K562 (cell line): ENCODE results near the gene ARMC9.

Experiments used
- CTCF ChIP-seq, 3 experiments: IDR thresholded peaks in 2 of 3; conservative IDR thresholded peaks in 1 of 3; 2 replicates each; pipeline ENCODE4 v1.5.1; 2011 to 2012; ENCODE audit warnings: low read length in 3 of 3, mild to moderate bottlenecking in 3 of 3, control low read depth in 2 of 3, improper control_type of control experiment in 1 of 3, inconsistent platforms in 1 of 3, low read depth in 1 of 3, mixed read lengths in 1 of 3, moderate library complexity in 1 of 3; ENCODE audit not compliant: insufficient read depth in 2 of 3
- KDM2B ChIP-seq: fragments of 250-450 bp; sonication (Bioruptor Pico); IDR thresholded peaks from 2 replicates; pipeline ENCODE4 v1.8.0; 2021; ENCODE audit warnings: mild to moderate bottlenecking, moderate library complexity
- TCF3 ChIP-seq: sonication (generic); formaldehyde crosslinking; IDR thresholded peaks from 2 replicates; pipeline ENCODE4 v1.4.0; 2020; ENCODE audit warnings: mild to moderate bottlenecking, missing genetic modification reagents
- TF ChIP-seq, protein P1 (sequence below): sonication (generic); formaldehyde crosslinking; IDR thresholded peaks from 2 replicates; pipeline ENCODE4 v1.8.0; 2022; ENCODE audit warnings: missing genetic modification reagents, mild to moderate bottlenecking, moderate library complexity, borderline replicate concordance

DNA sequence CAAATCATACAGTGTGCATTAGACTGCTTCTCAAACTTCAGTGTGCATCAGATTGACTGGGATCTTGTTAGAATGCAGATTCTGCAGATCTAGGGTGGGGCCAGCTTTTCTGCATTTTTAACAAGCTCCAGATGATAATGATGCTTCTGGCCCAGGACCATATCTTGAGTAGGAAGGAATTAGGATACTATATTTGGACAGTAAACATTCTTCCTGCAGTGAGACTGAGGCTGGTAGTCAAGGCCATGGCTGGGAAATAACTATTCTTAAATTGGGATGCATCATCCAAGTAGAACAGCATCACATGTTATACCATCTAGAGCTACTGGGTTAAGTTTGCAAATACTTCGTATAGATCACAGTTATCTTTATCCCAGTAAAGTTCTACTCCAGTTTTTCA, 28.4 kb upstream of the ARMC9 start:
- no peak for TF ChIP-seq CTCF (IDR thresholded peaks at IDR 0.05 in 2 of 3, conservative IDR thresholded peaks at IDR 0.05 in 1 of 3; ENCODE audit: insufficient read depth in 2 of 3, low read depth in 1 of 3, low read length in 3 of 3)
- TF ChIP-seq, protein P1, sequence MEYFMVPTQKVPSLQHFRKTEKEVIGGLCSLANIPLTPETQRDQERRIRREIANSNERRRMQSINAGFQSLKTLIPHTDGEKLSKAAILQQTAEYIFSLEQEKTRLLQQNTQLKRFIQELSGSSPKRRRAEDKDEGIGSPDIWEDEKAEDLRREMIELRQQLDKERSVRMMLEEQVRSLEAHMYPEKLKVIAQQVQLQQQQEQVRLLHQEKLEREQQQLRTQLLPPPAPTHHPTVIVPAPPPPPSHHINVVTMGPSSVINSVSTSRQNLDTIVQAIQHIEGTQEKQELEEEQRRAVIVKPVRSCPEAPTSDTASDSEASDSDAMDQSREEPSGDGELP, result no peak
- TF ChIP-seq TCF3 (CRISPR knock-in tag), result no peak
- no peak for TF ChIP-seq KDM2B (CRISPR knock-in tag)
